Ascending aorta (tissue), 2 donors: ENCODE results near the gene KRTAP4-16. TPM values are rescaled to one million over a fixed set of nuclear protein-coding genes. Genes with fewer than 3 reads are reported as not detected.
A peak's percentile ranks its signal among the peaks of the same experiment; 100 is the strongest.
"Not testable (repeated sequence)": the region's sequence is repeated elsewhere in the genome, so short reads cannot be mapped to it uniquely, and the experiment has no call there.

Source experiments
- DNase-seq, 2 donors: peaks; one replicate each; pipeline ENCODE4 v3.0.0-alpha.2; 2019; ENCODE audit warnings: low spot score in 2 of 2
- H3K27ac ChIP-seq, 2 donors: fragments of 200-600 bp; sonication (generic); one replicate each; pipeline ENCODE4 v1.5.1; 2016 to 2017; ENCODE audit warnings: mild to moderate bottlenecking in 1 of 2
- H3K27me3 ChIP-seq: fragments of 200-600 bp; sonication (generic); one replicate; pipeline ENCODE4 v1.5.1; 2017
- H3K36me3 ChIP-seq, 2 donors: fragments of 200-600 bp; sonication (generic); one replicate each; pipeline ENCODE4 v1.5.1; 2016
- H3K4me1 ChIP-seq, 2 donors: fragments of 200-600 bp; sonication (generic); one replicate each; pipeline ENCODE4 v1.5.1; 2016 to 2017; ENCODE audit warnings: mild to moderate bottlenecking in 1 of 2
- H3K4me3 ChIP-seq, 2 donors: fragments of 200-600 bp; sonication (generic); one replicate each; pipeline ENCODE4 v1.5.1; 2016 to 2017; ENCODE audit warnings: mild to moderate bottlenecking in 1 of 2
- H3K9me3 ChIP-seq, 2 donors: fragments of 200-600 bp; sonication (generic); one replicate each; pipeline ENCODE4 v1.5.1; 2016
- intact Hi-C: fragments of 100-400 bp; cut with DNase I; formaldehyde crosslinking; loops from one replicate; pipeline ENCODE4 v1.15.1; 2023
- total RNA-seq: library from RNA; depleted of rRNA; stranded (reverse); fragments of >200 nt; gene quantifications from one replicate; pipeline ENCODE4 v1.1.0, GENCODE V29; 2016
- TF ChIP-seq, protein P1 (sequence below), 3 experiments: fragments of 200-600 bp in 2 of 3; fragments of 450-650 bp in 1 of 3; sonication (generic) in 2 of 3; IDR thresholded peaks; one replicate each; pipeline ENCODE4 v1.5.1; 2016 to 2019; ENCODE audit warnings: antibody characterized with exemption in 3 of 3, mild to moderate bottlenecking in 1 of 3, moderate library complexity in 1 of 3

Gene KRTAP4-16
- total RNA-seq, 1 donor from 2014 or later = not detected

GRCh38 chr17:41064301-41064700 lies 37.7 kb downstream of the KRTAP4-16 start:
- no peak for DNase-seq
- Histone ChIP-seq H3K4me3 (no peak overlapping the region), H3K4me1 (peaks cover 9 to 10% of the 10 kb centered on the region in 2 donors), H3K27me3 (no peaks in the 10 kb centered on the region), H3K27ac (no peak overlapping the region), H3K9me3 (no peaks in the 10 kb centered on the region), H3K36me3 (no peaks in the 10 kb centered on the region)
- TF ChIP-seq, protein P1, sequence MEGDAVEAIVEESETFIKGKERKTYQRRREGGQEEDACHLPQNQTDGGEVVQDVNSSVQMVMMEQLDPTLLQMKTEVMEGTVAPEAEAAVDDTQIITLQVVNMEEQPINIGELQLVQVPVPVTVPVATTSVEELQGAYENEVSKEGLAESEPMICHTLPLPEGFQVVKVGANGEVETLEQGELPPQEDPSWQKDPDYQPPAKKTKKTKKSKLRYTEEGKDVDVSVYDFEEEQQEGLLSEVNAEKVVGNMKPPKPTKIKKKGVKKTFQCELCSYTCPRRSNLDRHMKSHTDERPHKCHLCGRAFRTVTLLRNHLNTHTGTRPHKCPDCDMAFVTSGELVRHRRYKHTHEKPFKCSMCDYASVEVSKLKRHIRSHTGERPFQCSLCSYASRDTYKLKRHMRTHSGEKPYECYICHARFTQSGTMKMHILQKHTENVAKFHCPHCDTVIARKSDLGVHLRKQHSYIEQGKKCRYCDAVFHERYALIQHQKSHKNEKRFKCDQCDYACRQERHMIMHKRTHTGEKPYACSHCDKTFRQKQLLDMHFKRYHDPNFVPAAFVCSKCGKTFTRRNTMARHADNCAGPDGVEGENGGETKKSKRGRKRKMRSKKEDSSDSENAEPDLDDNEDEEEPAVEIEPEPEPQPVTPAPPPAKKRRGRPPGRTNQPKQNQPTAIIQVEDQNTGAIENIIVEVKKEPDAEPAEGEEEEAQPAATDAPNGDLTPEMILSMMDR (IDR thresholded peaks at IDR 0.05) = no peak
- intact Hi-C loops = no loop called here

DNA sequence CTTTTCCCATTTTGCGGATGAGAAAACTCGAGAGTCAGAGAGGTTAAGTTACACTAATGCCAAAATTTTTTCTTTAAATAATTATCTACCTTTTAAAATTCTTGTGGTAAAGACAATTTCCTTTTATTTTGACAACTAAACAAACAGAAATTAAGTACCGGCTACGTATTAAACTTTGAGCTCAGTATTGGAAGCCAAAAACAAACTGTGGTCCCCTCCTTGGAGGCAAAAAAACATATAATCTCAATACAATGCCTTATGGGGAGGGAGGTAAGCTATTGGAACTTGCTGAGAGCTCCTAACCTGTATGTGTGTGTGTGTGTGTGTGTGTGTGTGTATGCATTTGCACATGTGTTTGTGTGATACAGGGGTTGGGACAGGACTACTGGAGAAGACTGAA lies 38.6 kb downstream of the KRTAP4-16 start:
- intact Hi-C loops = no loop called here
- Histone ChIP-seq H3K9me3 (no peaks in the 10 kb centered on the region), H3K27me3 (no peaks in the 10 kb centered on the region), H3K4me3 (no peak overlapping the region), H3K27ac (no peak overlapping the region), H3K36me3 (no peaks in the 10 kb centered on the region), H3K4me1 (peaks cover 9 to 10% of the 10 kb centered on the region in 2 donors)
- DNase-seq = no peak
- TF ChIP-seq, protein P1 (IDR thresholded peaks at IDR 0.05) = no peak

GRCh38 chr17:41061964-41062363 lies 40.0 kb downstream of the KRTAP4-16 start:
- Histone ChIP-seq H3K27me3 (no peaks in the 10 kb centered on the region), H3K4me1 (peaks cover 9 to 10% of the 10 kb centered on the region in 2 donors), H3K9me3 (no peaks in the 10 kb centered on the region), H3K27ac (peak overlapping the region; percentile 64 to 66), H3K36me3 (no peaks in the 10 kb centered on the region), H3K4me3 (no peak overlapping the region)
- no peak for DNase-seq
- intact Hi-C loops = no loop called here
- TF ChIP-seq, protein P1 (IDR thresholded peaks at IDR 0.05) = no peak

DNA sequence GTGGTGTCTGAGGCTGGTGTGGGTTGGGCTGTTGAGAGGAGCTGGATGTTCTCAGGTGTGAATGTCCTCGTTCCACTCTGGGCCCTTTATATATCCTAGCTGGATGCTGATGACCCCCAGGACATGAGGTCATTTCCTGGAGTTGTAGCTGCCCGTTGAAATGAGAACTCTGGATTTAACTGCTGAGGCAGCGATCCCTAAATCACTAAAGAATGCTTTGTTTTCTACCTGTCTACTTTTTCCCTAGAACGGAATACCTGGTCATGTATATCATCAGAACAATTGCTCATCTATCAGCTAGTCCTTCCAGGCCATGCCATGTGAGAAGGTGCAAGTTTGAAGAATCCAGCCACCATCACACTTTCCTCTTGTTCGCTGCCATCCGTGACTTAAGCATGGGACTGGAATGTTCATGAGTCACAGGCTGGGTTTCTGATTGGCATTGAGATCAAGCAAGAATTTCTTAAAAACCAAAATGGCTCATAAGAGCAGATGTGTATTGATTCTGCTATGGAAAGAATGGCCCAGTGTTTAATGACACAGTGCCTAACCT lies 41.9 kb downstream of the KRTAP4-16 start, which contains the start of gene KRTAP2-3:
Gene KRTAP2-3 (minus strand): TSS at position 63 of the 553 bp plus-strand sequence. CDS start 64 bp downstream, outside the sequence.
- Histone ChIP-seq H3K9me3 (no peaks in the 10 kb centered on the region), H3K27me3 (no peaks in the 10 kb centered on the region), H3K4me3 (no peak within 1 kb of the TSS), H3K4me1 (peaks cover 9 to 10% of the 10 kb centered on the region in 2 donors), H3K36me3 (no peaks in the 10 kb centered on the region), H3K27ac (no peak within 1 kb of the TSS)
- intact Hi-C loops = no loop called here
- TF ChIP-seq, protein P1 (IDR thresholded peaks at IDR 0.05) = no peak
- no peak for DNase-seq

- intact Hi-C loops, H3K9me3 ChIP-seq, H3K4me1 ChIP-seq, H3K27ac ChIP-seq, DNase-seq, H3K36me3 ChIP-seq, H3K27me3 ChIP-seq, H3K4me3 ChIP-seq: not testable (repeated sequence)
These were observed 42.5 kb downstream of the KRTAP4-16 start for GRCh38 chr17:41059276-41060051.

- Histone ChIP-seq H3K36me3 (no peaks in the 10 kb centered on the region), H3K4me1 (peaks cover 9 to 10% of the 10 kb centered on the region in 2 donors), H3K27ac (no peak overlapping the region), H3K27me3 (no peaks in the 10 kb centered on the region), H3K9me3 (no peaks in the 10 kb centered on the region), H3K4me3 (no peak overlapping the region)
- intact Hi-C loops = no loop called here
- no peak for DNase-seq
- TF ChIP-seq, protein P1 (IDR thresholded peaks at IDR 0.05) = no peak
These were observed 43.3 kb downstream of the KRTAP4-16 start for GRCh38 chr17:41058741-41059140.
